ENCODE results near the gene MRPL20.

The MRPL20 gene

GRCh38 chr1:1360506-1361169 is 46.5 kb downstream of the MRPL20 start:
- no peak for DNase-seq (ENCODE audit: low read depth)

GRCh38 chr1:1359664-1360468 is 47.2 kb downstream of the MRPL20 start:
- DNase-seq (ENCODE audit: low read depth) = no peak

- no peak for DNase-seq (ENCODE audit: low read depth)
Measured at GRCh38 chr1:1359308-1359663, 47.8 kb downstream of the MRPL20 start.

DNA sequence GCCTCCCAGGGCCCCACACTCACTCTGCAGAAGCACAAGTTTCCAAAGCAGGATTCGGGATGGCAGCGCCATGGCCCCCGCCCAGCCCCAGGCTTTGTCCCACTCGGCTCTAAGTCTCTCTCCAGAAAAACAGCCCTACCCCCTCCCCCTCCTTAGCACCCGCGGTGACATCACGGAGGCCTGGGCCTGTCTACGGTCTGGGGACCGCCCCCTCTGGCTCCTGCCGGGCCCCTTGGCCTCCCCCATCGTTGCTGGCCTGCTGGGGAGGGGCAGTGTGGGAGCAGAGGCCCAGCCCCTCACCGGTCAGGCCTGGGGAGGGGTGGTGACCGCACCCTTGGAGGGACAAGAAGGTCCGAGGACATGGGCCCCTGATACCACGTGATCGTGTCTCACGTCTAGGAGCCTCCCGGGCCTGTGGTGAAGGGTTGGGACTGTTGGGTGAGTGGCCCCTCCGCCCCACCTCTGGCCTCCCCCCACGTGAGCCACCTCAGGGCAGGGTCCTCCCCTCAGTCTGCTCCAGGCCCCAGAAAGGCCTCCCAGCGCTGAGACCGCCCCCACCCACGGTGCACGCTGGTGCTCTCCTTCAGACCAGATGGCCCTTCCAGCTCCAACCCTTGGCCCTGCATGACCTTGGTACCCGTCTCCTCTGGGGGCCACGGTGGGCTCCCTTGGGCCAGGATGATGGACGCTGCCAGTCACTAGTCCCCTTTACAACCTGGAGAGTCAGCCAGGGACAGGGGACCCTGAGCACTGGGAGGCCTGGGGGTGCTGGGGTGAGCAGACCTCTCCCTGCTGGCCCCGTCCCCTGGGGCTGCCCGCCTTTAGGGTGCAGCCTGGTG is 48.4 kb downstream of the MRPL20 start, which contains the start of gene MXRA8:
Gene MXRA8, minus strand, starts transcription at position 123 of the 839 bp plus-strand sequence. Its CDS starts 51 bp downstream, at position 72.
- no peak for DNase-seq (ENCODE audit: low read depth)

DNA sequence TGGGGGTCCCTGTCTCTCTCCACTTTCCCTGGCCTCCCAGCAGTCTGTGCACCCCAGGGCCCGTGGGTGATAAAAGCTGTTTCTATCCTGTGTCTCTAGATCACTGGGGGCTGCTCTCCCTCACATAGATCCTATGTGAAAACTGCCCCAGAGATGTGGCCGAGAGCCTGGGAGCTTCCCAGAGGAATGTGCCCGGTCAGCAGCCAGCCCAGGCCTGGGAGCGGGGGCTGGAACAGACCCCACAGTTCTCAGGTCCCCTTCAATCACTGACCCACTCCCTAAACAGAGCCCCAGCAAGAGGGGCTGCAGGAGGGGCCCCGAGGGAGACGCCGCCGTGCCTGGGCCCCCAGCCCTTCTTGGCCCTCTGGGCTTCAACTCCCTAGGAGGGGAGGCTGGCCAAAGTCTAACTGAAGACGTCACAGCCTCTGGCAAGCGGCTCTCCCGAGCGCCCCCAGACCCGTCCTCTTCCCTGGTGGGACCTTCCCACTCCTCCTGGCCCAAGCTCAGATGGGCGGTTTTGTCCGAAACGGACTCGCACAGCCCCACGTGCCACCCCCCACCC is 49.1 kb downstream of the MRPL20 start:
- DNase-seq (ENCODE audit: low read depth) = no peak

DNA sequence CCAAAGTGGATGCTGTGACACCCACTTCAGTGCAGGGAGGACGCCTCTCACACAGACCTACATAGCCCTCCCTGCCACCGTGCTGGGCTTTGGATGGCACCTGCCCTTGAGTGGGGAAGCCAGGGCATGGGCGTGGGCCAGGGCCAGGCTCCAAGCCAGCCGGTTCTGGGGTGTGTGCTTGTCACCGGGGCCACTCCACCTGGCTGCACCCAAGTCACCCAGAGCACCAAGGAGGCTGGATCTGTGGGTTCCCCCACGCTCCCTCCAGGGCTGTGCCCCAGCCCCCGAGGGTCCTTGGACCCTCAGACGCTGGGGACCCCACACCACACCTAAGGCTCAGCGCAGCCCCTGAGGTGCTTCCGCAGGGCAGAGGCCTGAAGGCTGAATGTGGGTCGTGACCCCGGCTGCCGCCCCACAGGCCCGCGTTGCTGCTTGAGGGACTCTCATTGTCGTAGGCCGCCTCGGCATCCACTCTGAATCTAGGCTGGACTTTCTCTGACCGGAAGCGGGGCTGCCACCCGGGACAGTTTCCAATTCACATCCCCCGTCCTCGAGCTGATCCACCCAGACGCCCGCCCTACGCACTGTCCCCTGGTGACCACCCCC is 50.2 kb downstream of the MRPL20 start:
- no peak for DNase-seq (ENCODE audit: low read depth)

DNA sequence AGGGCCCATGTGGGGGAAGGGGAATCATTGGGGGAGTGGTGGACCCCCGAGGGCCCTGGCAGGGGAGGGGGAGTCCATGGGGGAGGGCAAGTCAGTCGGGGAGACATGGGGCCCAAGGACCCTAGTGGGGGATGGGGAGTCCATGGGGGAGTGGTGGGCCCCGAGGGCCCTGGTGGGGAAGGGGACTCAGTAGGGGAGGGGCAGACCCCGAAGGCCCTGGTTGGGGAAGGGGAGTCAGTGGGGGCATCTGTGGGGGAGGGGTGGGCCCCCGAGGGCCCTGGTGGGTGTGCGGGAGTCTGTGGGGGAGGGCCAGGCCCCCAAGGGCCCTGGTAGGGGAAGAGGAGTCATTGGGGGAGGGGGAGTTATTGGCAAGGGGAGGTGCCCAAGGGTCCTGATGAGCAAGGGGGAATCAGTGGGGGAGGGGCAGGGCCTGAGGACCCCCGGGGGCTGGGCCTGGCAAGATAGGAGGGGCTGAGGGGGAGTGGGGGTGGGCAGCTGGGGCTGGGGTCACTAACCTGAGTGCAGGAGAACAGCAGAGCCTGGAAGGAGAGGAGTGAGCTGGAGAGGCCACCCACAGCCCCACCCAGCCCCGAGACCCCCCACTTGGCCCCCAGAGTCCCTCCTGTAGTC is 50.8 kb downstream of the MRPL20 start:
- DNase-seq (ENCODE audit: low read depth) = no peak

DNA sequence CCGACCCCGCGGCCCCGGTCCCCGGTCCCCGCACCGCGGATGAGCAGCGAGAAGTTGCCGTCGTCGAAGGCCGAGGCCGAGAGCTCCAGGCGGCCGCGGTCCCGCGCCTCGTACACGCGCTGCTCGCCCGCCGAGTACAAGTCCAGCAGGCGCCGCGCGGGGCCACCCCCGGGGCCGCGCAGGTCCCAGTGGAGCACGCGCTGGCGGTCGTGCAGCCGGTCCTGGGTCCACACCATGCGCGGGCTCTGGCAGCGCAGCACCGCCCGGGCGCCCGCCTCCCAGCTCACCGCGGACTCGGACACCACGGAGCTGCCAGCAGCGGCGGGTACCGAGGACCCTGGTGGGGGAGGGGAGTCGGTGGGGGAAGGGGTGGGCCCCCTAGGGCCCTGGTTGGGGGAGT is 51.7 kb downstream of the MRPL20 start:
- no peak for DNase-seq (ENCODE audit: low read depth)

DNA sequence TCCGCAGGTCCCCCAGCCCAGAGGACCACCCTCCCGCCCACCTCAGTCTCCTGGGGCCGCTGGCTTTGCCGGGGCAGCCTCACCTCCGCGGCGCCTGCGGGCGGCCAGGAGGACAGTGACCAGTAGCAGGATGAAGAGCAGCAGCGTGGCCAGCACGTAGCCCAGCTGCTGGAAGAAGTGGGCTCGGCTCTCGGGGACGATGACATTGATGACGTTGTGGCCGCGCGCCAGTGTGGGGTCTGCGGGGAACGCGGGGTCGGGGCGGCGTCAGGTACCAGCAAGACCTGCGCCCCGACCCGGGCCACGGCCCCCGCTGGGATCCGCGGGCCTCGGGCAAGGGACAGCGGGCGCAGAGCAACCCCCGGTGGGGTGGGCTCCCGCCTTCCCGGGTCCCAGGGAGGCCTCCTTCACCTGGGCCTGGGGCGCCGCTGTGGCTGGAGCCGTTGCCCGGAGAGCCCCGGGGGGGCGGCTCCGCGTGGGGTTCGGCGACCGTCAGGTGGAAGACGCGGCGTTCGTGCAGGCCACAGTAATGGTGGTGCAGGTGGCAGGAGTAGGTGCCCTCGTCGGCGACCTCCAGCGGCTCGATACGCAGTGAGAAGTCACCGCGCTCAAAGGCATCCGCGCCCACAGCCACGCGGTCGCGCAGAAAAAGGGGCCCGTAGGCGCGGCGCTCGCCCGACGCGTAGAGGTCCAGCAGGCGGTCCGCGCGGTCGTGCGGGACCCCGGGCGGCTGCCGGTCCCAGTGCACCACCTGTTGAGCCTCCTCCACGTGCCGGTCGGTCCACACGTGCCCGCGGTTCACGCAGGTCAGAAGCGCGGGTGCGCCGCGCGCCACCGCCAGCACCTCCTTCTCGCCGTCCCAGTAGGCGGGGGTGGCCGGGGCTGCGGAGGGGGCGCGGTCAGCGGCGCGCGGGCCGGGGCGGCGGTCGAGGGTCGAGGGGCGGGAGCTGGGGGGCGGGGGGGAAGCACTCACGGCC is 52.5 kb downstream of the MRPL20 start:
- no peak for DNase-seq (ENCODE audit: low read depth)

- DNase-seq (ENCODE audit: low read depth) = no peak
Measured at GRCh38 chr1:1353389-1354151, 53.5 kb downstream of the MRPL20 start.

DNA sequence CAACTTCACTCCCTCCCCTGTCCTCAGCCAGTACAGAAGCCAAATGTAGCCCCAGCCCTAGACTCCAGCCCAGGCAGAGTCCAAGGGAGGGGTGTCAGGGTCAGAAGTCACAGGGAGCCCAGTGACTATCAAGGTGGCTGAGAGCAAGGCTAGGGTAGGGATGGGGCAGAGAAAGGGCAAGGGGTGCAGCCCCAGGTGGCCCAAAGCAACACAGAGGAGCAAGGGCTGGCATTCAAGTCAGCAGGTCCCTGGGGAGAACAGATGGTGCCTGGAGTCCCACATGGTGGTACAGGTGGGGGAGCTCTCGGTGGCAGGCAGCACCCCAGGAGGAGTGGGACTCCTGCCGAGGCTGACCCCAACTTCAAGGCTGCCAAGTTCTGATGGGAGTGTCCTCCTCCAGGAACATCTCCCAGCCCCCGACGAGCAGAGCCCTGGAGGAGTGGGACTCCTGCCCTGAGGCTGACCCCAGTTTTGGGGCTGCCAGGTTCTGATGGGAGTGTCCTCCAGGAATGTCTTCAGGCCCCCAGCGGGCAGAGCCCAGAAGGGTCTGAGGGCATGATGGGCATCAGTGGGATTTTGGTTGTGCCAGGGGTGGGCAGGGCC is 54.2 kb downstream of the MRPL20 start:
- DNase-seq (ENCODE audit: low read depth) = no peak

All from activated T-cell treated with anti-CD3 and anti-CD28 coated beads for 24 hours (primary cell).